ENCODE data around the gene MTM1. TPM values are rescaled to one million over a fixed set of nuclear protein-coding genes. Genes with fewer than 3 reads are reported as not detected.

Gene MTM1
- total and polyA plus RNA-seq, 8 donors: 11.0 to 21.9 (median 13.6) TPM

DNA sequence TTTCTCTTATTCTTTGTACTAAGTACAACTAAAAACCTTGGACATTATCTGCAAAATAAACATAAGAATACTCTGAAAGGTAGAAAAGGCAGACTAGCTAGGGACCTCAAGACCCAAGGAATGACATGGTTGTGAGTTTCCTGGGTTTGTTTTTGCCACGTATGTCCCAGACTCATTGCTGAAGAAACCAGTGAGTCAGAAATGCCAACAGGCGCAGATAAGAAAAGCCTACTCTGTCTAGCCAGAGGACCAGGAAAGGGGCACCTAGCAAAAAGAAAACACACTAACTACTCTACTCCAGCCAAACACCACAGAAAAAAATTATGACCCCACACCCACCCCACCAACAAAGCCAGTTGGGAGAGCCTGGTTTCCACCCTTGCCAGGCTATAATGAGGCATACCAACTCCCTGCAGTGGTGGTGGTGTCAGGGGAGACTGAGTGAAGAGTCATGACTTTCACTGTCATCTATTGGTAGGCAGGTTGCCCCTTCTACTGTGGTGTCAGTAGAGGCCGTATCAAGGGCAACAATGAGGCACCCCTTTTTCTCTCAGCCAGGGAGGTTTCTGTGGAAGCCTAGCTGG, 135.7 kb downstream of the MTM1 start:
- DNase-seq (no peak), ATAC-seq (no peak)
- H3K36me3 ChIP-seq: peaks cover 0 to 4% of the 10 kb centered on the region in 2 donors
- H3K9me3 ChIP-seq: no peaks in the 10 kb centered on the region
- intact Hi-C loops (cut with DNase I): no loop called here
- TF ChIP-seq, protein P1, sequence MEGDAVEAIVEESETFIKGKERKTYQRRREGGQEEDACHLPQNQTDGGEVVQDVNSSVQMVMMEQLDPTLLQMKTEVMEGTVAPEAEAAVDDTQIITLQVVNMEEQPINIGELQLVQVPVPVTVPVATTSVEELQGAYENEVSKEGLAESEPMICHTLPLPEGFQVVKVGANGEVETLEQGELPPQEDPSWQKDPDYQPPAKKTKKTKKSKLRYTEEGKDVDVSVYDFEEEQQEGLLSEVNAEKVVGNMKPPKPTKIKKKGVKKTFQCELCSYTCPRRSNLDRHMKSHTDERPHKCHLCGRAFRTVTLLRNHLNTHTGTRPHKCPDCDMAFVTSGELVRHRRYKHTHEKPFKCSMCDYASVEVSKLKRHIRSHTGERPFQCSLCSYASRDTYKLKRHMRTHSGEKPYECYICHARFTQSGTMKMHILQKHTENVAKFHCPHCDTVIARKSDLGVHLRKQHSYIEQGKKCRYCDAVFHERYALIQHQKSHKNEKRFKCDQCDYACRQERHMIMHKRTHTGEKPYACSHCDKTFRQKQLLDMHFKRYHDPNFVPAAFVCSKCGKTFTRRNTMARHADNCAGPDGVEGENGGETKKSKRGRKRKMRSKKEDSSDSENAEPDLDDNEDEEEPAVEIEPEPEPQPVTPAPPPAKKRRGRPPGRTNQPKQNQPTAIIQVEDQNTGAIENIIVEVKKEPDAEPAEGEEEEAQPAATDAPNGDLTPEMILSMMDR (IDR thresholded peaks at IDR 0.05): no peak
- peak overlapping the region in 1 of 2 donors; percentile 63 for H3K27ac ChIP-seq
- no peak overlapping the region for H3K4me3 ChIP-seq
- peaks cover 0 to 6% of the 10 kb centered on the region in 2 donors for H3K4me1 ChIP-seq
- no peaks in the 10 kb centered on the region for H3K27me3 ChIP-seq

DNA sequence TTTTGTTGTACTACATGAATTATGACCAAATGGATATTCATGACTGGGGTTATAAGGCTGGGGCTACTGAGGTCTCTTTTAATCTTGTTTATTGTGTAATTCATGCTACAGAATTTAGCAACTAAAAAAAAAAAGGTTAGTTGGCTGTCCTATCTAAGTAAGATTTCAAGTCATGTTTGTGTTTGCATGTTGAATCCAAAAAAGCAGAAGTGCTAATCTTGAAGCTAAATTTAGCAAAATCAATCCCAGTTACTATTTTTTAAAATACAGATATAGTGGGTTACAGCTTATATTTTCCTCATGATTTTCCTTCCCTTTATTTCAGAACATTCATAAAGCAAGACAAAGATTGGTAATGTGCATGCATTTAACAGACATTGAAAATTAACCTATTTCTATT, 144.2 kb downstream of the MTM1 start:
- Histone ChIP-seq H3K4me1 (no peaks in the 10 kb centered on the region), H3K36me3 (peaks cover 0 to 4% of the 10 kb centered on the region in 2 donors), H3K27me3 (no peaks in the 10 kb centered on the region), H3K4me3 (no peak overlapping the region), H3K27ac (no peak overlapping the region), H3K9me3 (no peaks in the 10 kb centered on the region)
- no peak for DNase-seq
- TF ChIP-seq, protein P1 (IDR thresholded peaks at IDR 0.05): no peak
- no peak for ATAC-seq
- intact Hi-C loops (cut with DNase I): no loop called here

DNA sequence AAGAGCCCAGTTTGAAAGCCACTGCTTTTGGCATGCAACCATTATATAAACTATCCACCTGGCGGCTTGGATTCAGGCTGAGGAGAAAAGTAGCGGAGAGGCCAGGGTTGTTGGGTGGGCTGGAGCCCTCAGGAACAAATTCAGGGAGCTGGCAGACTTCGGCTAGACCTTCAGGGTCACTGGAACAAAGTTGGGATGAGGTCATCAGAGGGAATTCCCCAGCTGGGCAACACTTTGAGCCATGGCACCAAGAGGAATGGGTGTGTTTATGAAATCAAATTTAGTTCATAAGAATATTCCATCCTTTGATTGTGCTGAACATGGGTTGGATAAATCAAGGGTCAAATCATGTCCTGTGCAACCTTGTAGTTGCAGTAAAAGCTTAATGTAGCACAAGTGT, 146.8 kb downstream of the MTM1 start:
- Histone ChIP-seq H3K9me3 (no peaks in the 10 kb centered on the region), H3K27me3 (no peaks in the 10 kb centered on the region), H3K36me3 (no peaks in the 10 kb centered on the region), H3K27ac (no peak overlapping the region), H3K4me1 (no peaks in the 10 kb centered on the region), H3K4me3 (no peak overlapping the region)
- intact Hi-C loops (cut with DNase I): no loop called here
- DNase-seq: no peak
- TF ChIP-seq, protein P1 (IDR thresholded peaks at IDR 0.05): no peak
- no peak for ATAC-seq

DNA sequence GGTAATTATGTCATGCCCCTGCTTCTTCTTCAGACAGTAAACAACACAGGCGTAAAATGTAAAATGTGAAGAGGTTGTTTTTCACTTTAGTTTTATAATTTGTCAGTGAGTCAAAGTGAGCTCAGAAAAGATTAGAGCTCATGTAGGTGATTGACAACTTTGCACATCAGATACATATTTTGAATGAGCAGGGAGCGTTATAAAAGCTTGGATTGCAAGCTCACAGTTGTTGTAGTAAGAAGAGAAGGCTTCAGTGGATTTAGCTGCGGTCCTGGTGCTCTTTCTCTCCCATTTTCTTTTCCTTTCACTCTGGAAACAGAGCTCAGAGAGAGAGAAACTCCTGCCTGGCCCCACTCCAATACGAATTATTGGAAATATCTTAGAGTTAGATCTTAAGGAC, 151.2 kb downstream of the MTM1 start:
- no peak overlapping the region for H3K27ac ChIP-seq
- no peaks in the 10 kb centered on the region for H3K9me3 ChIP-seq
- no peak for DNase-seq
- H3K27me3 ChIP-seq: no peaks in the 10 kb centered on the region
- ATAC-seq: no peak
- intact Hi-C loops (cut with DNase I): no loop called here
- no peaks in the 10 kb centered on the region for H3K36me3 ChIP-seq
- TF ChIP-seq, protein P1 (IDR thresholded peaks at IDR 0.05): no peak
- H3K4me3 ChIP-seq: no peak overlapping the region
- H3K4me1 ChIP-seq: no peaks in the 10 kb centered on the region

Other genes with a start within 250 kb of the MTM1 start
- gene MAMLD1, start 205.3 kb upstream of the MTM1 start, total RNA-seq: 1 to 10 TPM; 3.6 to 4.0 TPM
- 10 to 100 TPM; 12.9 to 18.4 (median 15.8) TPM for gene MAMLD1, start 205.3 kb upstream of the MTM1 start, polyA plus RNA-seq (ENCODE audit: insufficient read length in 6 of 6)
- 10 to 100 TPM; 21.1 to 21.9 TPM for gene MTMR1, start 124.8 kb downstream of the MTM1 start, total RNA-seq
- 10 to 100 TPM; 17.3 to 23.1 (median 19.9) TPM for gene MTMR1, start 124.8 kb downstream of the MTM1 start, polyA plus RNA-seq (ENCODE audit: insufficient read length in 6 of 6)